GM18508 (cell line): ENCODE data around the gene ITCH.

Experiments used
- ATAC-seq: cut with Tn5 transposase; IDR thresholded peaks from one replicate; pipeline ENCODE4 v1.9.1; 2021; ENCODE audit warnings: moderate number of reproducible peaks; ENCODE audit not compliant: insufficient read depth, unreplicated experiment

Gene ITCH

GRCh38 chr20:34525709-34526416 is 162.8 kb downstream of the ITCH start:
- no peak for ATAC-seq

GRCh38 chr20:34526466-34526865 is 163.4 kb downstream of the ITCH start:
- no peak for ATAC-seq

- no peak for ATAC-seq
Measured at GRCh38 chr20:34527016-34527415, 163.9 kb downstream of the ITCH start.

- ATAC-seq: no peak
Measured at GRCh38 chr20:34528921-34529297, 165.8 kb downstream of the ITCH start.

GRCh38 chr20:34529742-34530141 is 166.7 kb downstream of the ITCH start:
- ATAC-seq: no peak

GRCh38 chr20:34530342-34530741 is 167.3 kb downstream of the ITCH start:
- ATAC-seq: no peak

GRCh38 chr20:34531608-34532265 is 168.7 kb downstream of the ITCH start:
- ATAC-seq: no peak

GRCh38 chr20:34532320-34532719 is 169.2 kb downstream of the ITCH start:
- ATAC-seq: no peak

- ATAC-seq: no peak
Measured at GRCh38 chr20:34532756-34533155, 169.7 kb downstream of the ITCH start.

- no peak for ATAC-seq
Measured at GRCh38 chr20:34534391-34535165, 171.5 kb downstream of the ITCH start.

- no peak for ATAC-seq
Measured at GRCh38 chr20:34535301-34535840, 172.3 kb downstream of the ITCH start.

GRCh38 chr20:34535857-34536256 is 172.8 kb downstream of the ITCH start:
- no peak for ATAC-seq

- ATAC-seq: no peak
Measured at GRCh38 chr20:34536798-34537394, 173.8 kb downstream of the ITCH start.

GRCh38 chr20:34537651-34538050 is 174.6 kb downstream of the ITCH start:
- no peak for ATAC-seq

- no peak for ATAC-seq
Measured at GRCh38 chr20:34538671-34539123, 175.6 kb downstream of the ITCH start.

- ATAC-seq: no peak
Measured at GRCh38 chr20:34539756-34540155, 176.7 kb downstream of the ITCH start.

- no peak for ATAC-seq
Measured at GRCh38 chr20:34540596-34541263, 177.7 kb downstream of the ITCH start.

GRCh38 chr20:34541264-34541901 is 178.3 kb downstream of the ITCH start:
- ATAC-seq: no peak

- ATAC-seq: no peak
Measured at GRCh38 chr20:34541917-34542316, 178.8 kb downstream of the ITCH start.

GRCh38 chr20:34542439-34542838 is 179.4 kb downstream of the ITCH start:
- no peak for ATAC-seq
